Breast epithelium (tissue), 4 donors: Measurements from ENCODE around the gene EMX2. TPM values are rescaled to one million over a fixed set of nuclear protein-coding genes. Genes with fewer than 3 reads are reported as not detected.

Experiments
- DNase-seq, 2 donors: peaks; one replicate each; pipeline ENCODE4 v3.0.0-alpha.2; 2019; ENCODE audit warnings: low spot score in 2 of 2
- H3K27ac ChIP-seq, 2 donors: fragments of 200-600 bp; sonication (generic) in 1 of 2; one replicate each; pipeline ENCODE4 v1.5.1; 2016 to 2019; ENCODE audit warnings: mild to moderate bottlenecking in 1 of 2
- H3K27me3 ChIP-seq, 2 donors: fragments of 200-600 bp; sonication (generic) in 1 of 2; one replicate each; pipeline versions ENCODE4 v1.5.1 to v1.6.0; 2017 to 2019; ENCODE audit warnings: control low read depth in 1 of 2, mild to moderate bottlenecking in 1 of 2
- H3K36me3 ChIP-seq: fragments of 200-600 bp; one replicate; pipeline ENCODE4 v1.5.1; 2019
- H3K4me1 ChIP-seq, 2 donors: fragments of 200-600 bp; sonication (generic); one replicate each; pipeline ENCODE4 v1.5.1; 2016 to 2019; ENCODE audit warnings: control low read depth in 1 of 2
- H3K4me3 ChIP-seq, 3 donors: fragments of 200-600 bp; sonication (generic); 1 replicate in 2 of 3; 2 replicates in 1 of 3; pipeline ENCODE4 v1.5.1; 2016 to 2019; ENCODE audit warnings: mild to moderate bottlenecking in 3 of 3, moderate library complexity in 2 of 3
- H3K9me3 ChIP-seq, 2 donors: fragments of 200-600 bp; sonication (generic) in 1 of 2; one replicate each; pipeline ENCODE4 v1.5.1; 2016 to 2019; ENCODE audit warnings: control low read depth in 1 of 2
- POLR2A ChIP-seq: fragments of 450-650 bp; IDR thresholded peaks from one replicate; pipeline ENCODE4 v1.6.1; 2016; ENCODE audit warnings: antibody characterized with exemption, mild to moderate bottlenecking, moderate library complexity
- POLR2AphosphoS5 ChIP-seq, 3 donors: sonication (generic); formaldehyde crosslinking; IDR thresholded peaks; one replicate each; pipeline ENCODE4 v1.6.1; 2017; ENCODE audit warnings: antibody characterized with exemption in 3 of 3
- intact Hi-C: fragments of 100-400 bp; cut with DNase I; formaldehyde crosslinking; loops from one replicate; pipeline ENCODE4 v1.15.1; 2023; ENCODE audit warnings: low total_unique reads
- total RNA-seq, 3 donors: library from RNA; depleted of rRNA; stranded (reverse); fragments of >200 nt; gene quantifications; one replicate each; pipeline ENCODE4 v1.1.0, GENCODE V29; 2016
- TF ChIP-seq, protein P1 (sequence below), 3 donors: fragments of 450-650 bp; IDR thresholded peaks; one replicate each; pipeline ENCODE4 v1.5.1; 2016 to 2017; ENCODE audit warnings: antibody characterized with exemption in 3 of 3, mild to moderate bottlenecking in 3 of 3, moderate library complexity in 3 of 3

EMX2 gene
- total RNA-seq, 3 donors from 2014 or later = 0.29 to 7.8 (median 0.98) TPM

DNA sequence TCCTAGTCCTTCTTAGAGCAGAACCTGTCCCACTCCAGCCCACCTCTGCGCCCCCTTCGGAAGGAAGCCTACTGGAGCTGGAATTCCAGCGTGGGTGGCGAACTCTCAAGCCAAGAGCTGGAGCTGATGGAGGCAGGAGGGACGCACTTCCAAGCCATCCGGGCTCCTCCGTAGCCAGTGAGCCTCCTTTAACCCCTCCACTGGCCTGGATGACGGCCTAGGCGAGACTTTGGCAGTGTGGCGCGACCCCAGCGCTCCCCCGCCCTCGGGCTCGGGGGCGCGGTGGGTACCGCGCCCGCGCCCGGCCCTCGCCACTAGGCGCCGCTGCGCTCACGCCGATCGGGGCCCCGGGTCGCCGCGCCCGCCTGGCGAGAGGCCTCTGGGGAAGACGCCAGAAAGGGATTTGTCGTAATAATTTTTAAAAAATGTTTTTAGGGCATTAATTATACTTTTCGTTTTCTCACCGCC lies 5.1 kb upstream of the EMX2 start:
- peaks cover 4 to 15% of the 10 kb centered on the region in 2 donors for H3K4me1 ChIP-seq
- no peaks in the 10 kb centered on the region for H3K36me3 ChIP-seq
- intact Hi-C loops = loop anchor here (5.0 kb wide), 1 partner anchor 1290 kb away; no protein-coding TSS in a partner anchor
- H3K9me3 ChIP-seq = no peaks in the 10 kb centered on the region
- H3K4me3 ChIP-seq = peak overlapping the region; percentile 9 to 52 (median 29)
- TF ChIP-seq, protein P1, sequence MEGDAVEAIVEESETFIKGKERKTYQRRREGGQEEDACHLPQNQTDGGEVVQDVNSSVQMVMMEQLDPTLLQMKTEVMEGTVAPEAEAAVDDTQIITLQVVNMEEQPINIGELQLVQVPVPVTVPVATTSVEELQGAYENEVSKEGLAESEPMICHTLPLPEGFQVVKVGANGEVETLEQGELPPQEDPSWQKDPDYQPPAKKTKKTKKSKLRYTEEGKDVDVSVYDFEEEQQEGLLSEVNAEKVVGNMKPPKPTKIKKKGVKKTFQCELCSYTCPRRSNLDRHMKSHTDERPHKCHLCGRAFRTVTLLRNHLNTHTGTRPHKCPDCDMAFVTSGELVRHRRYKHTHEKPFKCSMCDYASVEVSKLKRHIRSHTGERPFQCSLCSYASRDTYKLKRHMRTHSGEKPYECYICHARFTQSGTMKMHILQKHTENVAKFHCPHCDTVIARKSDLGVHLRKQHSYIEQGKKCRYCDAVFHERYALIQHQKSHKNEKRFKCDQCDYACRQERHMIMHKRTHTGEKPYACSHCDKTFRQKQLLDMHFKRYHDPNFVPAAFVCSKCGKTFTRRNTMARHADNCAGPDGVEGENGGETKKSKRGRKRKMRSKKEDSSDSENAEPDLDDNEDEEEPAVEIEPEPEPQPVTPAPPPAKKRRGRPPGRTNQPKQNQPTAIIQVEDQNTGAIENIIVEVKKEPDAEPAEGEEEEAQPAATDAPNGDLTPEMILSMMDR (IDR thresholded peaks at IDR 0.05) = peak in 1 of 3 donors; percentile 54
- TF ChIP-seq POLR2AphosphoS5 (IDR thresholded peaks at IDR 0.05) = no peak
- DNase-seq = no peak
- H3K27ac ChIP-seq = peak overlapping the region in 1 of 2 donors; percentile 43
- peaks cover 4 to 98% of the 10 kb centered on the region in 2 donors for H3K27me3 ChIP-seq

DNA sequence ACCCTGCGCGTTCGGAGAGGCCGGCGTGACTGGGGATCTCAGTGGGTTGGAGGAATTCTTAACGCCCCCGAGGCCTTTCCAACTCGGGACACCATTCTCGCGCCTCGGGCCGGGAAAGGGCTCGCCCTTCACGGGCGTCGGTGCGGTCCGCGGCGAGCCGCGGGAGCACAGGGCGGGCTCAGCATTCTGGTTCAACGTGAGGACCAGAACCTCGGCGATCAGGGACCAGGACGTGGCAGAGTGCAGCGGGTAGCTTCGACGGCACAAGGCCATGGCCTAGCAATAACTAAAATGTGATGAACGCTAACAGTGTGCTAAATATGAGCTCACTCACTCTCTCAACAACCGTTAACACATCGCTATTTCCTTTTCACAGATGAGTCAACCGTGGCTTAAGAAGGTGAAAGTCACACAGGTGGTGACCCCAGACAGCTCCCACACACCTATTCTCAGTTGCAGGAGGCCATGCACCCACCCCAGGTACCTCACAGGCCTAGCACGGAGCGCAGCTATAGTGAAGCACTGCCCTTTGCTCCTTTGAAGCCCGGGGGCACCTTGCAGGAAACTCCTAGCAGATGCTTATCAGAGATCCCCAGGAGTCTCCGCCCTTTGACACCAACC lies 4.5 kb upstream of the EMX2 start:
- no peaks in the 10 kb centered on the region for H3K9me3 ChIP-seq
- peak overlapping the region; percentile 9 to 52 (median 29) for H3K4me3 ChIP-seq
- intact Hi-C loops = loop anchor here (5.0 kb wide), 1 partner anchor 1289 kb away; no protein-coding TSS in a partner anchor
- peaks cover 4 to 97% of the 10 kb centered on the region in 2 donors for H3K27me3 ChIP-seq
- peak overlapping the region in 1 of 2 donors; percentile 43 for H3K27ac ChIP-seq
- peaks cover 4 to 15% of the 10 kb centered on the region in 2 donors for H3K4me1 ChIP-seq
- no peaks in the 10 kb centered on the region for H3K36me3 ChIP-seq
- TF ChIP-seq, protein P1 (IDR thresholded peaks at IDR 0.05) = no peak
- TF ChIP-seq POLR2AphosphoS5 (IDR thresholded peaks at IDR 0.05) (no peak), POLR2A (no peak)
- DNase-seq = no peak

DNA sequence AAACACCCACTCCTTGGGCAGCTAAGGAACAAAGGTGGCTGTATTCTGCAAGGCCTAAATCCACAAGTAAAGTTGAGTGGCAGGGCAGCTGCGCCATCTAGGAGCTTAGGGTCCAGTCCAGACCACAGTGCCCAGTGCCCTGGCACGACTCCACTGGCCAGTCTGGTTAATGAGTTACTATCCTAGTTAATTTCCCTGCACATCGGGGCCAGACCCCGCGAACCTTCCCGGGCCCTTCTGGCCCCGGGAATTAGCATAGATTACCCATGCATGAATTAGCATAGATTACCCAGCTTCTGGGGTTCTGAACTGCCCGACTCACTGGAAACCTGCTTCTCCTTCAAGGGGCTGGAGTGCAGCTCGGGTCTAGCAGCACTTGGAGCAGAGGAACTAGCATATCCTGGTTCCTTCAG lies 3.2 kb upstream of the EMX2 start:
- DNase-seq = no peak
- Histone ChIP-seq H3K27ac (no peak overlapping the region), H3K36me3 (no peaks in the 10 kb centered on the region), H3K4me3 (no peak overlapping the region), H3K4me1 (peaks cover 11 to 13% of the 10 kb centered on the region in 2 donors), H3K27me3 (peaks cover 9 to 97% of the 10 kb centered on the region in 2 donors), H3K9me3 (no peaks in the 10 kb centered on the region)
- intact Hi-C loops = loop anchor here (5.0 kb wide), 1 partner anchor 1288 kb away; no protein-coding TSS in a partner anchor
- TF ChIP-seq, protein P1 (IDR thresholded peaks at IDR 0.05) = no peak
- no peak for TF ChIP-seq POLR2A
- TF ChIP-seq POLR2AphosphoS5 (IDR thresholded peaks at IDR 0.05) = no peak

DNA sequence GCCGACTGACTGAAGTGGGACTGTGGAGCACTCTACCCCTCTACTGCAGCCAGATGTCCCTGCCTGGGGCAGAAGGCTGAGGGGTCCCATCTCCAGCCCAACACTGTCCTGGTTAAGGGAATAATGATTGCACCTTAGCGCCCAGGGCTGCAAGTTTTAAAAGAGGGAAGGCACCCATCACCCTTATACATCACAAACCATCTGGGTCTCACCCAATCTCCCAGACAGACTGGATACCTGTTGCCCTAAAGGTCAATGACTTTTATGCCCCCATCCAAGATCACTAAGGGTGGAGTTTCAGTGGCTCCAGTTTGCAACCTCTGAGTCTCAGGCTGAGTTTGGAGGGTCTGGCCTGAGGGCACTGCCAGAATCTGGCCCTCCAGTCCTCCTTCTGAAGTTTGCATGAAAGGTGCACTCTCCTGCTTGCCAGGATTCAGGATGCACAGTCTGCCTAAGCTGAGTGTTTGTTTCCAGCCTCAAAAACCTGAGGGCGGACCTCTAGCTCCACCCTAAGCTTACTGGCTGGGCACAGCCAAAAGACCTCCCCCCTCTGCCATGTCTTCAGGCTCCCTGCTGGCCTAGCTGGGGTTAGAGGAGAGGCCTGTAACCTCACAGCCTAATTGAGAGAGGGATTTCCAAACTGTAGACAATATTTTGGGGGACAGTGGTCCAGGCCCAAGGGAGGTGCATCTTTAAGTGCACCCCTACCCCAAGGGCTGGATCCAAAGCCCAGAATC lies 2.5 kb upstream of the EMX2 start:
- TF ChIP-seq, protein P1 (IDR thresholded peaks at IDR 0.05) = no peak
- TF ChIP-seq POLR2AphosphoS5 (IDR thresholded peaks at IDR 0.05) (no peak), POLR2A (no peak)
- intact Hi-C loops = loop anchor here (5.0 kb wide), 1 partner anchor 1287 kb away; no protein-coding TSS in a partner anchor
- Histone ChIP-seq H3K27me3 (peaks cover 5 to 97% of the 10 kb centered on the region in 2 donors), H3K36me3 (no peaks in the 10 kb centered on the region), H3K4me3 (no peak overlapping the region), H3K4me1 (peaks cover 10 to 11% of the 10 kb centered on the region in 2 donors), H3K27ac (no peak overlapping the region), H3K9me3 (no peaks in the 10 kb centered on the region)
- no peak for DNase-seq
